Measurements from ENCODE around the gene MOXD1. TPM values are rescaled to one million over a fixed set of nuclear protein-coding genes. Genes with fewer than 3 reads are reported as not detected.

Gene MOXD1
- total RNA-seq, 2 experiments from 2014 or later = not detected

- POLR2A ChIA-PET = no interaction called here
- no peak for ATAC-seq
- CTCF ChIA-PET = interaction anchor here (1.2 to 1.6 kb wide), 2 partner anchors 54 to 55 kb away, joined by 4 to 10 read pairs; no protein-coding TSS in a partner anchor
- TF ChIP-seq CTCF (IDR thresholded peaks at IDR 0.05) = no peak
- DNase-seq = no peak
- no peaks in the 10 kb centered on the region for H3K36me3 Mint-ChIP-seq (ENCODE audit: low read depth)
- H3K4me1 Mint-ChIP-seq (ENCODE audit: low read depth) = no peaks in the 10 kb centered on the region
- H3K9me3 Mint-ChIP-seq = no peaks in the 10 kb centered on the region
- H3K27ac Mint-ChIP-seq = no peak overlapping the region
- intact Hi-C loops (cut with micrococcal nuclease) = no loop called here
- H3K27me3 Mint-ChIP-seq = peaks cover 9% of the 10 kb centered on the region
- no peak overlapping the region for H3K4me3 Mint-ChIP-seq
Observed at GRCh38 chr6:132334521-132334885, 66.8 kb downstream of the MOXD1 start.

DNA sequence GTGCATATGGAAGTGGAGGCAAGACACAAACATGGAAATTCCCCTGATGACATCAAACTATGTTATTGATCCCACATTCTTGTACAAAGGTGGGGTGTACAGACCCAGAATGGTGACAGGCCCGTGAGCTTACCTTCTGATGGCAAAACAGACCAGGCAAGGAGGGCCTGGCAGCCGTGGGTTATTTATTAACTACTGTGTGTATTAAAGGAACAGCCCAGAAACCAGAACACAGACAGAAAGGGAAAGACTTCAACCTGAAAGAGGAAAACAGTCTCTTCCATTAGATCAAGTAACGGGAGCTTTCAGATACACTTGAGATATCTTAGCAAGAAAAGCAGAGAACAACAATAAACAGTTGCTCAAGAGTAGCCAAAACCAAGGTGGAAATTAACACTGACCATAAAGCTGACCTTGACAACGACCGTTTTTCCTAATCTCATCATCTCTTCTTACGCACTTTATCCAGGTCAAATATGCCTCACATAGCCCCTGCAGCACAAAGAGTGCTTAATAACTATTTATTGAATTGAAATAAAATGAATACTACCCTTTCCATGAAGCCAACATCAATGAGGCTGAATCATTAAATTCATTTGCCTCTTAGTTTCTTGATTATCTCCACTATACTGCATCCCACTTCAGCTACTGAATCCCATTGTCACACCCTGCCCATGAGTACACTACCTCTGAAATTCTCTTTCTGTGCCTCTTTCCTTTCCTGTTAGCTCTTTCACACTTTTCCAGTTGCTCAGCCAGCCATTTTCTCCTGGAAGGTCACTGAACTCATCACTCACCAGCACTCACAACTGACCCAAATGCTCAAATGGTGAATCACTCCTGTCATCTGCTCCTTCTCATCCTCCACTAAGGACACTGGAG is 67.4 kb downstream of the MOXD1 start:
- no peaks in the 10 kb centered on the region for H3K4me1 Mint-ChIP-seq (ENCODE audit: low read depth)
- H3K36me3 Mint-ChIP-seq (ENCODE audit: low read depth) = no peaks in the 10 kb centered on the region
- ChIA-PET POLR2A (no interaction called here), CTCF (interaction anchor here (1.2 kb wide), 1 partner anchor 54 kb away, joined by 4 read pairs; no protein-coding TSS in a partner anchor)
- intact Hi-C loops (cut with micrococcal nuclease) = no loop called here
- DNase-seq (no peak), ATAC-seq (no peak)
- H3K27me3 Mint-ChIP-seq = peaks cover 9% of the 10 kb centered on the region
- no peak overlapping the region for H3K27ac Mint-ChIP-seq
- TF ChIP-seq CTCF (IDR thresholded peaks at IDR 0.05) = no peak
- H3K9me3 Mint-ChIP-seq = no peaks in the 10 kb centered on the region
- no peak overlapping the region for H3K4me3 Mint-ChIP-seq

DNA sequence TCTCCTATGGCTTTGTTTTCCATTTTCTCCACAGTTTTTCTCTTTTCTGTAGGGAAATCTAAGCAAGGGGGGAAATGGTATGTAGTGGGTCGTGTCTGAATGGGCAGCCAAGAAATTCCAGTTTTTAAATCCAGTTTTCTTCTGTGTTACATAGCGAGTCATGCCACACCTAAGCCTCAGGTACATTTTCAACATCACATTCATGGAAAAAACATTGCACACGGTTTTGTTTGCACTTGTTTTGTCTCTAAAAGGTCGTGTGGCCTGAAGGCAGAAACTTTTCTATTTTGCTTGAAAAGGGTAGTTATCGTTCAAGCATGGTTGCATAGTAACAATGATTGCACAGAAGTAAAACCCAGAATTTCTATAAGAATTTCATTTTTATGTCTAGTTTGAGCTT is 70.5 kb downstream of the MOXD1 start:
- POLR2A ChIA-PET = no interaction called here
- no peak overlapping the region for H3K4me3 Mint-ChIP-seq
- intact Hi-C loops (cut with micrococcal nuclease) = no loop called here
- CTCF ChIA-PET = interaction anchor here (1.7 kb wide), 1 partner anchor 51 kb away, joined by 4 read pairs; no protein-coding TSS in a partner anchor
- ATAC-seq (no peak), DNase-seq (no peak)
- H3K36me3 Mint-ChIP-seq (ENCODE audit: low read depth) = no peaks in the 10 kb centered on the region
- no peak overlapping the region for H3K27ac Mint-ChIP-seq
- H3K4me1 Mint-ChIP-seq (ENCODE audit: low read depth) = no peaks in the 10 kb centered on the region
- H3K9me3 Mint-ChIP-seq = no peaks in the 10 kb centered on the region
- TF ChIP-seq CTCF (IDR thresholded peaks at IDR 0.05) = no peak
- peaks cover 6% of the 10 kb centered on the region for H3K27me3 Mint-ChIP-seq

GRCh38 chr6:132322398-132322797 is 78.9 kb downstream of the MOXD1 start:
- Mint-ChIP-seq H3K27ac (no peak overlapping the region), H3K27me3 (peaks cover 10% of the 10 kb centered on the region), H3K36me3 (ENCODE audit: low read depth) (no peaks in the 10 kb centered on the region), H3K4me3 (no peak overlapping the region), H3K4me1 (ENCODE audit: low read depth) (no peaks in the 10 kb centered on the region), H3K9me3 (no peaks in the 10 kb centered on the region)
- ATAC-seq = no peak
- ChIA-PET CTCF (interaction anchor here (1.0 kb wide), 2 partner anchors 24 to 42 kb away, joined by 3 to 6 read pairs; no protein-coding TSS in a partner anchor), POLR2A (no interaction called here)
- intact Hi-C loops (cut with micrococcal nuclease) = no loop called here
- DNase-seq = no peak
- TF ChIP-seq CTCF (IDR thresholded peaks at IDR 0.05) = no peak

DNA sequence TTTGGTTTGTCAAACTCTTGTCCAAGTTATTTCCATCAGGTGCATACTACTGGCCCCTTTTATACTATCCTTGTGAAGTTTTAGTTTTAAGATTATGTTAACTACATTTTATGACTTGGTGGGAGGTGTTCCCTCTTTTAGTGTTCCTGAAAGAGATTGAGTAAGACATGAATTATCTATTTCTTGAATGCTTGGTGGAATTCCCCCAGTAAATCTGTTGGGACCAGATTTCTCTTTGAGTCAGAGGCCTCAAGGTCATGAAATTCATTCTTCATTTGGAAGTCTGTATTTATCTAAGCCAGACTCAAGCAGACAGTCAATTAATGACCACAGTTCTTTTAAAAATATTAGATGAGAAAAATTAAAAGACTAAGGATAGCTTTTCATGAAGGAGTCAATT is 81.3 kb downstream of the MOXD1 start:
- H3K4me3 Mint-ChIP-seq = no peak overlapping the region
- peaks cover 6% of the 10 kb centered on the region for H3K27me3 Mint-ChIP-seq
- no peaks in the 10 kb centered on the region for H3K36me3 Mint-ChIP-seq (ENCODE audit: low read depth)
- ATAC-seq (no peak), DNase-seq (no peak)
- CTCF ChIA-PET = interaction anchor here (0.7 to 2.5 kb wide), 3 partner anchors 40 to 478 kb away, joined by 3 to 8 read pairs (median 4); no protein-coding TSS in a partner anchor
- H3K27ac Mint-ChIP-seq = no peak overlapping the region
- intact Hi-C loops (cut with micrococcal nuclease) = no loop called here
- TF ChIP-seq CTCF (IDR thresholded peaks at IDR 0.05) = no peak
- POLR2A ChIA-PET = no interaction called here
- H3K4me1 Mint-ChIP-seq (ENCODE audit: low read depth) = no peaks in the 10 kb centered on the region
- peaks cover 10% of the 10 kb centered on the region for H3K9me3 Mint-ChIP-seq
